ENCODE data around the gene CORO7.

The CORO7 gene

GRCh38 chr16:4385789-4386450 lies 30.5 kb downstream of the CORO7 start:
- DNase-seq (ENCODE audit: low read depth in 2 of 3, low spot score in 2 of 3): no peak

GRCh38 chr16:4385066-4385788 lies 31.2 kb downstream of the CORO7 start:
- DNase-seq (ENCODE audit: low read depth in 2 of 3, low spot score in 2 of 3): no peak

GRCh38 chr16:4384509-4384942 lies 31.9 kb downstream of the CORO7 start:
- no peak for DNase-seq (ENCODE audit: low read depth in 2 of 3, low spot score in 2 of 3)

GRCh38 chr16:4383591-4384444 lies 32.6 kb downstream of the CORO7 start:
- DNase-seq (ENCODE audit: low read depth in 2 of 3, low spot score in 2 of 3): no peak

- DNase-seq (ENCODE audit: low read depth in 2 of 3, low spot score in 2 of 3): no peak
These were observed 33.5 kb downstream of the CORO7 start for GRCh38 chr16:4382795-4383357.

GRCh38 chr16:4381935-4382794 lies 34.2 kb downstream of the CORO7 start:
- DNase-seq (ENCODE audit: low read depth in 2 of 3, low spot score in 2 of 3): no peak

GRCh38 chr16:4381072-4381934 lies 35.1 kb downstream of the CORO7 start:
- DNase-seq (ENCODE audit: low read depth in 2 of 3, low spot score in 2 of 3): no peak

GRCh38 chr16:4380119-4381063 lies 36.0 kb downstream of the CORO7 start:
- DNase-seq (ENCODE audit: low read depth in 2 of 3, low spot score in 2 of 3): no peak

GRCh38 chr16:4378999-4379690 lies 37.3 kb downstream of the CORO7 start:
- no peak for DNase-seq (ENCODE audit: low read depth in 2 of 3, low spot score in 2 of 3)

GRCh38 chr16:4378161-4378666 lies 38.2 kb downstream of the CORO7 start:
- DNase-seq (ENCODE audit: low read depth in 2 of 3, low spot score in 2 of 3): no peak

GRCh38 chr16:4377573-4378154 lies 38.7 kb downstream of the CORO7 start:
- DNase-seq (ENCODE audit: low read depth in 2 of 3, low spot score in 2 of 3): no peak

- DNase-seq (ENCODE audit: low read depth in 2 of 3, low spot score in 2 of 3): no peak
These were observed 39.4 kb downstream of the CORO7 start for GRCh38 chr16:4376893-4377572.

GRCh38 chr16:4376126-4376892 lies 40.1 kb downstream of the CORO7 start:
- no peak for DNase-seq (ENCODE audit: low read depth in 2 of 3, low spot score in 2 of 3)

- no peak for DNase-seq (ENCODE audit: low read depth in 2 of 3, low spot score in 2 of 3)
These were observed 40.7 kb downstream of the CORO7 start for GRCh38 chr16:4375717-4376116.

- no peak for DNase-seq (ENCODE audit: low read depth in 2 of 3, low spot score in 2 of 3)
These were observed 42.3 kb downstream of the CORO7 start for GRCh38 chr16:4373909-4374742.
